ENCODE measurements around the gene SETMAR.

DNA sequence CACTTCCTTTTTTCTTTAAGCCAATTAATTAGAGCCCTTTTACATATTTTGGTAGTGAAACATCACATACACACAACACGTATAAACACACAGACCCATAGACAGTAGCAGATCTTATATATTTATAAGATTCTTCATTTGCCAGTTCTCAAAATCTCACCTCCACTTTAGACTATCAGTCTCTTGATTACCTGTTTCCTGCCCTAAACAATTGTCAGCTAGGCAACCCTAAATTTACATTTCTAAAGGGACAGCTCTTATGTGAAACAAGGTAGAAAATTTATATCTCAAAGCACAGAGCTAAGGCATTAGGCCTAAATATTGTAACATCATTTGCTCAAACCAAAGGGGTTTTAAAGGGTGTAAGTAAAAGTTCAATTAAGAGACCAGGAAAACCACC, 28.9 kb downstream of the SETMAR start:
- TF ChIP-seq CTCF (IDR thresholded peaks at IDR 0.05) (no peak), POLR2A (IDR thresholded peaks at IDR 0.05) (no peak)
